Measurements from ENCODE around the gene MPHOSPH8. TPM values are rescaled to one million over a fixed set of nuclear protein-coding genes. Genes with fewer than 3 reads are reported as not detected.

The MPHOSPH8 gene
- total and polyA plus RNA-seq, 2 of the 4 experiments (the other 2 are of a cell fraction), result 11.7 to 16.4 TPM

DNA sequence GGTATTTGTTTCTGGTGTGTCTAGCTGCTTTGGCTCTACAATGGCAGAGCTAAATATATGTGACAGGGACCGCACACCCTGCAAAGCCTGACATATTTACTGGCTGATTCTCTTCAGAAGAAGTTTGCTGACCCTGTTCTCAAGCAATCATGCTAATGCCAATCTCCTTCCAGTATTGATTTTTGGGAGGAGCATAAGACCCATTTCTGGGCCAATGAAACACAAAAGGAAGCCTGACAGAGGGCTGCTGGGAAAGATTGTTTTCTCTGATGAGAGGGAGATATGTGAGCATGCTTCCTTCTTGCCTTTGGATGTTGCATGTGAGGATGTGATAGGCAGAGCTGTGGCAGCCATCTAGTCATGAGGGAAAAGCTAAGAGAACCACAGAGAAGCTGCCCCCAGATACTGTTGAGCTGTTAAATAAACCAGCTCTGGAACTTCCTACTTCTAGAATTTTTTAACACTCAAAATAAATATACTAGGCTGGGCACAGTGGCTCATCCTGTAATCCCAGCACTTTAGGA lies 40.7 kb upstream of the MPHOSPH8 start:
- no peak overlapping the region for H3K27ac ChIP-seq (ENCODE audit: insufficient read depth, low read length)
- ChIA-PET POLR2A (ENCODE audit: unreplicated experiment) (no interaction called here), CTCF (interaction anchor here (0.7 kb wide), 1 partner anchor 86 kb away, joined by 3 read pairs; no protein-coding TSS in a partner anchor)
- no peak overlapping the region for H2BK20ac ChIP-seq (ENCODE audit: low read depth, low read length)
- DNase-seq (no peak), ATAC-seq (ENCODE audit: low read depth) (no peak)
- H4K20me1 ChIP-seq (ENCODE audit: insufficient read depth, low read length), result no peaks in the 10 kb centered on the region
- TF ChIP-seq USF2 (IDR thresholded peaks at IDR 0.05; ENCODE audit: low read depth, low read length) (no peak), CHD1 (IDR thresholded peaks at IDR 0.05; ENCODE audit: low read depth, low read length) (no peak), SMC3 (IDR thresholded peaks at IDR 0.05; ENCODE audit: low read depth, low read length) (no peak), RAD21 (IDR thresholded peaks at IDR 0.05; ENCODE audit: low read length) (no peak), CEBPB (IDR thresholded peaks at IDR 0.05; ENCODE audit: low read depth, low read length) (no peak), RCOR1 (IDR thresholded peaks at IDR 0.05; ENCODE audit: insufficient replicate concordance, low read length) (no peak), FOS (IDR thresholded peaks at IDR 0.05; ENCODE audit: low read depth, low read length) (no peak), MAFK (IDR thresholded peaks at IDR 0.05; ENCODE audit: low read depth, low read length) (no peak), CTCF (conservative IDR thresholded peaks at IDR 0.05; ENCODE audit: low read depth, low read length) (no peak), MXI1 (IDR thresholded peaks at IDR 0.05; ENCODE audit: borderline replicate concordance, low read depth, low read length) (no peak), ELK1 (IDR thresholded peaks at IDR 0.05; ENCODE audit: borderline replicate concordance, low read depth, low read length) (no peak), NFE2L2 (IDR thresholded peaks at IDR 0.05; ENCODE audit: low read depth, low read length) (no peak), BHLHE40 (IDR thresholded peaks at IDR 0.05; ENCODE audit: low read depth, low read length) (no peak), POLR2A (IDR thresholded peaks at IDR 0.05; ENCODE audit: low read depth, low read length) (no peak), MAZ (IDR thresholded peaks at IDR 0.05; ENCODE audit: borderline replicate concordance, low read depth, low read length) (no peak)
- H3K27me3 ChIP-seq (ENCODE audit: control insufficient read depth, insufficient read depth, low read length), result peaks cover 2% of the 10 kb centered on the region; the same call in 1 of the 2 replicates
- no peaks in the 10 kb centered on the region for H3K79me1 ChIP-seq (ENCODE audit: low read depth in 1 of 2, low read length in 2 of 2)
- no peak overlapping the region for H3K23ac ChIP-seq (ENCODE audit: low read depth, low read length)
- whole genome bisulfite sequencing, 2 experiments (ENCODE audit: extremely low coverage in 2 of 2, insufficient read length in 1 of 2), result no CpG with 5 or more reads among the region's 1 CpG
- H2BK120ac ChIP-seq (ENCODE audit: low read depth, low read length), result no peak overlapping the region
- H3K56ac ChIP-seq (ENCODE audit: extremely low read depth, insufficient read depth, low read length), result no peak overlapping the region
- no peak overlapping the region for H4K5ac ChIP-seq (ENCODE audit: low read depth, low read length)
- H4K8ac ChIP-seq (ENCODE audit: low read depth in 2 of 2, low read length in 2 of 2), result no peak overlapping the region
- in situ Hi-C loops (cut with MboI; ENCODE audit: low sequenced_read_pairs), result no loop called here
- H3K4me3 ChIP-seq (ENCODE audit: insufficient read depth, low read depth, low read length), result no peak overlapping the region
- no peak overlapping the region for H3K9ac ChIP-seq (ENCODE audit: low read depth, low read length)
- no peaks in the 10 kb centered on the region for H3K9me1 ChIP-seq (ENCODE audit: insufficient read depth, low read length)
- no peak overlapping the region for H3K14ac ChIP-seq (replicated peaks; ENCODE audit: low read depth, low read length)
- H2AK5ac ChIP-seq (ENCODE audit: low read depth, low read length), result no peak overlapping the region
- peaks cover 2% of the 10 kb centered on the region; the same call in 1 of the 2 replicates for H3K4me1 ChIP-seq (ENCODE audit: control insufficient read depth, insufficient read depth, low read length)
- H2AFZ ChIP-seq (replicated peaks; ENCODE audit: low read length, poor library complexity), result no peak overlapping the region
- H3K9me3 ChIP-seq (ENCODE audit: control insufficient read depth, insufficient read depth, low read length), result no peaks in the 10 kb centered on the region
- intact Hi-C loops (cut with micrococcal nuclease), result loop anchor here (10.0 kb wide), 1 partner anchor 302 kb away; no protein-coding TSS in a partner anchor
- no peaks in the 10 kb centered on the region for H3K36me3 ChIP-seq (ENCODE audit: control insufficient read depth, insufficient read depth, low read length)
- no peak overlapping the region for H4K91ac ChIP-seq (ENCODE audit: insufficient read depth, low read depth, low read length)
- H2BK5ac ChIP-seq (ENCODE audit: low read depth, low read length, poor library complexity, severe bottlenecking), result no peak overlapping the region
- no peak overlapping the region for H3K18ac ChIP-seq (ENCODE audit: low read depth, low read length)
- no peak overlapping the region for H2AK9ac ChIP-seq (replicated peaks; ENCODE audit: low read depth, low read length, poor library complexity)
- H3K4ac ChIP-seq (ENCODE audit: low read depth, low read length), result no peak overlapping the region
- dilution Hi-C loops (cut with HindIII; ENCODE audit: low sequenced_read_pairs, unreplicated experiment), result no loop called here
- BruUV-seq (replicated peaks), result no TSS peak
- no peak overlapping the region for H3K4me2 ChIP-seq (ENCODE audit: low read depth, low read length)
- no peak overlapping the region for H2BK15ac ChIP-seq (ENCODE audit: low read depth, low read length)
